GM21737 (cell line): ENCODE measurements around the gene ARF3.

Source experiments
- ATAC-seq: cut with Tn5 transposase; IDR thresholded peaks from one replicate; pipeline ENCODE4 v1.9.1; 2021; ENCODE audit warnings: mild to moderate bottlenecking, moderate library complexity; ENCODE audit not compliant: unreplicated experiment

ARF3 gene

GRCh38 chr12:48967991-48968390, 10.7 kb upstream of the ARF3 start:
- ATAC-seq = no peak

DNA sequence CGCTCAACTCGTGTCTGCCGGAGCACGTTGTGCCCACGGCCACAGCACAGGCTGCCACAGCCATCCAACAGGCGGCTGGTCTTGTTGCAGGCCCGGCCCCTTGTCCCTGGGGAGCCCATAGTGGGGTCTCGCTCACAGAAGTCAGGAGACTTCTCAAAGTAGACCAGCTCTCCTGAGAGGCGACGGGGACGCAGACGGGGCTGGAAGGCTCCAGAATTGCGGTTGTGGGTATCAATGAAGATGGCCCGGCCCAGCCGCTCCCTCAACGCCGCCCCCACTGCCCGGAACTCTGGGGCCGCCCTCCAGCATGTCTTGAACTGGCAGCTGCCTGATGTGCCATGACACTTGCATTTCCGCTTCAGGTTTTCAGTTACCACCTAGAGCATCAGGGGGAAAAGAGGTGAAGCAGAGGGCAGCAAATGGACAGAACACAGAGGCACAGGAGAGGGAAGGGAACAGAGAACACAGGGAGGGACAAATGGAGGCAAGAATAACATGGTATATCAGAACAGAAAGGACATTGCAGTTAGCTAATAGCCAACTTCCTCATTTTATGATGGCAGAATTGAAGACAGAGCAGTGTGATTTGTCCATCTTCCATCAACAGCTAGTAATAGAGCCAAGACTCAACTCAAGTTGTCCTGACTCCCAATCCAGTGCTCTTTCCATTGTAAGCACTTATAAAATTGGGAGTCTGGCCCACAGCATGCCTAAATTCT, 9.0 kb upstream of the ARF3 start:
- no peak for ATAC-seq

DNA sequence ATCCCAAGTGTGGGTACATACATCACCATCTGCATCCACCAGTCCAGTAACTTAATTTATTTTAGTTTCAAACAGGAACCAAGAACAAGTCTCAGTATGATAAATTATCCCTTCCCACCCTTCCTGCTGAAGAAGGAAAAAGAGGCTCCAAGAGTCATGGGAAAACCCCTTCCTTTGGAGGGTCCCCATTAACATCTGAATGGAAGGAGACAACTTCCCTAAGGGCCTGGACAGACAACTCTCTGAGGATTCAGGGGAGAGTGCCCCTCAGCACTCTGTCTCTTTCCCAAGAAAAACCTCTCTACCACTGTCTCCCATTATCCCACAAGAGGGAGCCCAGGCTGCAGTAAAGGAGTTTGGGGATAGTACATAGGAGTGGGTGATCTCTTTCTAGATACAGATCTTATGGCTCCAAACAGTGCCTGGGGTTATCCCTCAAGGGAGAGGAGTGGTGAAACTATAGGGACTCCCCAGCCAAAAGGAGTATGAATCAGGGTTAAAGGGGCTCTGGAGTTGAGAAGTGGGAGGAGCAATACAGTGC, 8.1 kb upstream of the ARF3 start:
- ATAC-seq = no peak

DNA sequence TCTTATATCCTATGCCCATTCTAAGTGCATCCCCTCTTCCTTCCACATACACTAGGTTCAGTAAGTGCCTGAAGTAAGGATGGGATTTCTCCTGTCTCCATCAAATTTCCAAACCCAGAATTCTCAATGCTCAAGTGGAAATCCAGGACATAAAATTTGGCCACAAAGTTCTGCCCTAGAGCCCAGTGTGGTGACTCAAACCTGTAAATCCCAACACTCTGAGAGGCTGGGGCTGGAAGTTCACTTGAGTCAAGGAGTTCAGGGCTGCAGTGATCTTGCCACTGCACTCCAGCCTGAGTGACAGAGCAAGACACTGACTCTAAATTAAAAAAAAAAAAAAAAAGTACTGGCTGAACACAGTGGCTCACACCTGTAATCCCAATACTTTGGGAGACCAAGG, 4.5 kb upstream of the ARF3 start:
- ATAC-seq = no peak

DNA sequence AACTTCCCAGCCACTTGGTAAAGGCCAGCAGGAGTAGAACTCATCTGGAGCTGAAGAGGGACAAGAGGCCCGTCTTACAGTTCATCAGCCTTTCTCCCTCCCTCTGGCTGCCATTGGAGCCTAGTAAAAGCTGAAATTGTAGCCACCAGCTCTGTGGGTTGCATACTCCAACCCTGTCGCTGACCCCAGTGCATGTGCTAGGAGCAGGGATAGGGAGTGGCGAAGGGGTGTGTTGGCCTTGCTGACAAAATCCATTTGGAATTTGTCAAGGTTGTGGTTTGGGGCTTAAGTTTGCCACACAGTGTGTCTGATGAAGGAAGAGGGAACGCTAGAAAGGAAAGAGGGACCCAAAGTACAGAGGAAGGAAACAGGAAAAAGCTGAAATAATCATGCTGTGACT, 4.0 kb upstream of the ARF3 start:
- no peak for ATAC-seq

- no peak for ATAC-seq
Observed at GRCh38 chr12:48960834-48961233, 3.5 kb upstream of the ARF3 start.

- ATAC-seq = no peak
Observed at GRCh38 chr12:48958049-48958388, 732 bp upstream of the ARF3 start.

- ATAC-seq = peak; percentile 30
Observed at GRCh38 chr12:48956279-48957140, 777 bp downstream of the ARF3 start.

DNA sequence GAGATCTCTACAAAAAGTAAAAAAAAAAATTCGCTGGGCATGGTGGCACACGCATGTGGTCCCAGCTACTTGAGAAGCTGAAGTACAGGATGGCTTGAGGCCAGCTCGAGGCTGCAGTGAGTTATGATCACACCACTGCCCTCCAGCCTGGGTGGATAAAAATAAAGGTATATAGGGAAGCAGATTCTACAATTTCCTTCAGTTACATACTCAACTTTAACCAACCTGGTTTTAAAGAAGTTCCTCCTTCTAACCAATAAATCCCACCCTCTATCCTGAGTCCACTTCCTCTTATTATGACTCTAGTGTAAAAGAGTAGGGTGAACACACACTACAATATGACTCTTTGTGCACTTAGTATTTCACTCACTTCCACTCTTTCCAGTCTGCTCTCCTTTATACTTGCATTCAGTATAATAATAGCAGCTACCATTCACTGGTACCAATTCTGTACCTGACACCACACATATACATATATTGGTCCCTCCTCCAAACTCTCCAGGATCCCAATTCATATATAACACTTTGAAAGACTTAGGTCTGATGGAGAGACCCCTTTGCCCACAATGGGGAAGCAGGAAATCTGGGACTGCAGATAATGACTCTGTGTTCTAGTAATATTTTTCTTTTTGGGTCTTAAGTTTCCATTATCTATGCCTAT, 2.3 kb downstream of the ARF3 start:
- ATAC-seq = no peak

- ATAC-seq = no peak
Observed at GRCh38 chr12:48954061-48954460, 3.2 kb downstream of the ARF3 start.

- no peak for ATAC-seq
Observed at GRCh38 chr12:48952691-48953090, 4.6 kb downstream of the ARF3 start.

DNA sequence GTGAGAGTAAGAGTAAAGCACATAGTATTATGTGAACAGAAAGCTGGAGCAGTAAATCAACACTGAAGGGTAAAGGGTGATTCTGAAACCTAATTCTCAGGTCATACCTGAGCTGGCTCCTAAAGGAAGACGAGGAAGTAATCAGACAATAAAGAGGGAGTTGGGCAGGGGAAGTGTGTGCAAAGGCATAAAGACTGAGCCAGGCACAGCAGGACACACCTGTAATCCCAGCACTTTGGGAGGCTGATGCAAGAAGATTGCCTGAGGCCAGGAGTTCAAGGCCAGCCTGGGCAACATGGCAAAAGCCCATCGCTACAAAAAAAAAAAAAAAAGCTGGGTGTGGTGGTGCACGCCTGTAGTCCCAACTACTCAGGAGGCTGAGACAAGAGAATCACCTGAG, 9.6 kb downstream of the ARF3 start:
- no peak for ATAC-seq

DNA sequence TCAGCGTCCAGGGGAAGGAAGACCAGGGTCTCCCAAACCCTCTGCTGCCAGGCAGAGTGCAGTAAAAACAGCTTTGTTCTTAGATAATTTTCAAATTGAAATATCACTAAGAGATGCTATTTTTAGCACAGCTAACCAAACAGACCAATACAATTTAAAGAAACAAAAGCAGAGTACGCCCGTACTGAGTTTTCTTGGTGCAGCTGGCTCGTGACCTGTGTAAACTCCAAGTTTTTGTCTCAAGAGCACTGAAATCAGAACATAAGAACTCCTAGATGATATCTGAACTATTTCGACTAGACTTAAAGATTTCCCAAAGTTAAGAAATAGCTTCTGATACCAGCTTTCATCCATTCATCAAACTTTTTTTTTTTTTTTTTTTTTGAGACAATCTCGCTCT, 10.3 kb downstream of the ARF3 start:
- no peak for ATAC-seq

DNA sequence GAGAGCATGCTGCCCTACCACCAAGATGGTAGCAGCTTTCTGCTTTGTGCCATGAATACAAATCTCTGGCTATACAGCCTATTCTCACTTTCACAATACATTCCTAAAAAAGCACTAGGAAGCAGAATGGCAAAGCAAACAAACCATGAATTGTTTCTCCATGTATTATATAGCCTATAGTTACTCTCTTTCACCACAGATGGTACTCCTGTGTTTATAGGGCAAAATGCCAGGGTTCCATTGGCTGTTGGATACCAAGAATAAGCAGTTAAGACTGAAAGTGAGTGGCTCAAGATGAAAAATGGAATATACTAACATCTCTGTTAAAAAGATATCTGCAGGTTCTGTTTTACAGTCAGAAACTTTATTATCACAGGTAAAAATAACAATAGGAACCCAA, 11.1 kb downstream of the ARF3 start:
- no peak for ATAC-seq

GRCh38 chr12:48943221-48943620, 14.1 kb downstream of the ARF3 start:
- no peak for ATAC-seq

DNA sequence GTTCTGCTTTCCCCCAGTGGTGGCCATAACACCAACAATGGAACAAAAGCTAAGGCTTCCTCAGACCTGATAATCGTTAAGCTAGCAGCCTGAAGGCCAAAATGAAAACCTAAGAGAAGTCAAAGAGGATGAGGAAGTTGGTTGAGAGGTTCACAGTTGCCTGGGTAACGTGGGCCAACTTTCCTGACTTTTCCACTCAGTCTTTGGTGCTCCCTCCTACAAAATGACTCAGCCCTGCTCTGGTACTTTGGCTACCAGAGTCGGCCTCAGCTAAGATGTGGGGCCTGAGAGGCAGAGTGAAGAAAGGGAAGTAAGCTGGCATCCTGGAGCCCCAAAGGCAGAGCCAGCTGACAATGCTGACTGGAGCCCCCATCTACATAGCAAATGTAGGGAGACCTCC, 17.1 kb downstream of the ARF3 start:
- no peak for ATAC-seq

DNA sequence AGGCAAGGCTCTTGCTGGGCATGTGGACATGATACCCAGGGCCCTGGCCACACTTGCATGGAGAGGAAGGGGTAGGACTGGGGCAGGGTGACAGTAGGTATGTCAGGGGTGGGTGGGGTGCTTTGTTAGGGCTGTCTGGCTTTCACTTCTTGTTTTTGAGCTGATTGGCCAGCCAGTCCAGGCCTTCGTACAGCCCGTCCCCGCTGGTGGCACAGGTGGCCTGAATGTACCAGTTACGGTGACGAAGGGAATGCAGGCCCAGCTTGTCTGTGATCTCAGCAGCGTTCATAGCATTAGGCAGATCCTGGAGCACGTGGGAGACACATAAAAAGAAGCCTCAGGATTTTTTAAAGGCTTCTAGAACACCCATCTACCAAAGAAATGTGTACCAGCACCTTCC, 18.5 kb downstream of the ARF3 start:
- ATAC-seq = no peak

DNA sequence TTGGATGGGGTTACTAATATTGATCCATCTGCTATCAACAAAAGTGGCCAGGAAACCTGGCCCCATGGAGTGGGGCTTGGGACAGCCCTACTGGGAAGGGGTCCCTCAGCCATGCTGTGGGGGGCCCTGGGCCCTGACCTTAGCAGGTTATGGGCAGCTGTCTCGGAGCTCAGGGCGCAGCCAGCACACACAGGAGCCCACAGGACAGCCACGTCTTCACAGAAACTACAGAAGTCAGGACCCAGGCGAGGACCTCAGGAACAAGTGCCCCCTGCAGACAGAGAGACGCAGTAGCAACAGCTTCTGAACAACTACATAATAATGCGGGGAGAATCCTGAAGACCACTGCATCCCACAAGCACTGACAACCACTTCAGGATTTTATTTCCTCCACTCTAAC, 20.1 kb downstream of the ARF3 start:
- ATAC-seq = no peak

GRCh38 chr12:48936379-48936979, 20.8 kb downstream of the ARF3 start:
- no peak for ATAC-seq

GRCh38 chr12:48934312-48934706, 23.0 kb downstream of the ARF3 start:
- no peak for ATAC-seq

- ATAC-seq = no peak
Observed at GRCh38 chr12:48933664-48934311, 23.5 kb downstream of the ARF3 start.
